HepG2 (cell line): ENCODE data around the gene HDAC4. TPM values are rescaled to one million over a fixed set of nuclear protein-coding genes. Genes with fewer than 3 reads are reported as not detected.

ENCODE experiments used
- HDAC6 ChIP-seq: fragments of 200-600 bp; sonication (generic); IDR thresholded peaks from 2 replicates; pipeline ENCODE4 v1.7.0; 2017; ENCODE audit warnings: mild to moderate bottlenecking, antibody characterized with exemption, low read length, low read depth
- NR2F1 ChIP-seq, 2 experiments: fragments of 450-650 bp in 1 of 2; formaldehyde crosslinking in 1 of 2; IDR thresholded peaks; 2 replicates each; pipeline versions ENCODE4 v1.5.0 to v1.6.1; 2016 to 2020; ENCODE audit warnings: mild to moderate bottlenecking in 1 of 2, missing compliant biosample characterization in 1 of 2, missing genetic modification reagents in 1 of 2, moderate library complexity in 1 of 2
- PHB2 ChIP-seq: fragments of 450-650 bp; IDR thresholded peaks from 2 replicates; pipeline ENCODE4 v1.6.1; 2018; ENCODE audit not compliant: partially characterized antibody
- RELA ChIP-seq: sonication (generic); formaldehyde crosslinking; IDR thresholded peaks from 2 replicates; pipeline ENCODE4 v1.4.0; 2020; ENCODE audit warnings: missing genetic modification reagents
- SOX13 ChIP-seq, 3 experiments: fragments of 450-650 bp in 1 of 3; sonication (generic) in 1 of 3; formaldehyde crosslinking in 1 of 3; IDR thresholded peaks in 2 of 3; conservative IDR thresholded peaks in 1 of 3; 2 replicates each; pipeline versions ENCODE4 v1.5.0 to v1.6.1; 2016 to 2020; ENCODE audit warnings: antibody characterized with exemption in 1 of 3, mild to moderate bottlenecking in 1 of 3, missing compliant biosample characterization in 1 of 3, missing genetic modification reagents in 1 of 3, moderate library complexity in 1 of 3
- SOX5 ChIP-seq: IDR thresholded peaks from 2 replicates; pipeline ENCODE4 v1.6.1; 2016; ENCODE audit warnings: borderline replicate concordance
- SOX6 ChIP-seq, 2 experiments: fragments of 450-650 bp in 1 of 2; sonication (generic) in 1 of 2; formaldehyde crosslinking in 1 of 2; IDR thresholded peaks; 2 replicates each; pipeline versions ENCODE4 v1.4.0 to v1.6.1; 2017 to 2020; ENCODE audit warnings: antibody characterized with exemption in 1 of 2, mild to moderate bottlenecking in 1 of 2, missing genetic modification reagents in 1 of 2
- TBX2 ChIP-seq: sonication (generic); formaldehyde crosslinking; IDR thresholded peaks from 2 replicates; pipeline ENCODE4 v1.5.0; 2020; ENCODE audit warnings: missing genetic modification reagents, mild to moderate bottlenecking, borderline replicate concordance
- TCF12 ChIP-seq, 2 experiments: fragments of 450-650 bp in 1 of 2; sonication (generic) in 1 of 2; formaldehyde crosslinking in 1 of 2; IDR thresholded peaks; 2 replicates each; pipeline versions ENCODE4 v1.6.1 to v1.8.0; 2017 to 2022; ENCODE audit warnings: antibody characterized with exemption in 1 of 2, mild to moderate bottlenecking in 1 of 2, missing genetic modification reagents in 1 of 2, moderate library complexity in 1 of 2
- ZZZ3 ChIP-seq: sonication (generic); formaldehyde crosslinking; IDR thresholded peaks from 2 replicates; pipeline ENCODE4 v1.4.0; 2020; ENCODE audit warnings: missing genetic modification reagents, mild to moderate bottlenecking, borderline replicate concordance
- polyA plus RNA-seq, 8 experiments: library from polyadenylated mRNA; depleted of rRNA in 3 of 8; stranded (reverse) in 7 of 8; unstranded in 1 of 8; fragments of >200 nt; fragmentation: Illumina TruSeq in 4 of 8; extraction: Trizol in 4 of 8; gene quantifications; 2 replicates each; pipeline versions ENCODE4 v1.2.1 to v1.2.3, GENCODE V29; 2011 to 2016; ENCODE audit warnings: low read depth in 4 of 8, missing spikeins in 1 of 8, mixed read lengths in 1 of 8; ENCODE audit not compliant: insufficient read depth in 1 of 8
- total RNA-seq, 5 experiments: library from RNA; depleted of rRNA; stranded (reverse); fragments of >200 nt; fragmentation: Illumina TruSeq; extraction: Trizol; gene quantifications; 2 replicates each; pipeline ENCODE4 v1.2.3, GENCODE V29; 2016; ENCODE audit warnings: low read depth in 1 of 5
- TF ChIP-seq, protein P1 (sequence below): IDR thresholded peaks from 2 replicates; pipeline ENCODE4 v1.6.1; 2016
- TF ChIP-seq, protein P2 (sequence below): sonication (generic); formaldehyde crosslinking; IDR thresholded peaks from 2 replicates; pipeline ENCODE4 v1.4.0; 2020; ENCODE audit warnings: mild to moderate bottlenecking, missing genetic modification reagents, borderline replicate concordance
- TF ChIP-seq, protein P3 (sequence below): sonication (generic); formaldehyde crosslinking; IDR thresholded peaks from 2 replicates; pipeline ENCODE4 v1.4.0; 2020; ENCODE audit warnings: missing genetic modification reagents
- TF ChIP-seq, protein P4 (sequence below): fragments of 450-650 bp; IDR thresholded peaks from 2 replicates; pipeline ENCODE4 v1.6.1; 2017; ENCODE audit warnings: mild to moderate bottlenecking

The HDAC4 gene
- total and polyA plus RNA-seq, 2 of the 13 experiments (the other 11 are each of a cell fraction or from before 2014, with no cell fraction given) = 10.1 to 11.5 TPM

DNA sequence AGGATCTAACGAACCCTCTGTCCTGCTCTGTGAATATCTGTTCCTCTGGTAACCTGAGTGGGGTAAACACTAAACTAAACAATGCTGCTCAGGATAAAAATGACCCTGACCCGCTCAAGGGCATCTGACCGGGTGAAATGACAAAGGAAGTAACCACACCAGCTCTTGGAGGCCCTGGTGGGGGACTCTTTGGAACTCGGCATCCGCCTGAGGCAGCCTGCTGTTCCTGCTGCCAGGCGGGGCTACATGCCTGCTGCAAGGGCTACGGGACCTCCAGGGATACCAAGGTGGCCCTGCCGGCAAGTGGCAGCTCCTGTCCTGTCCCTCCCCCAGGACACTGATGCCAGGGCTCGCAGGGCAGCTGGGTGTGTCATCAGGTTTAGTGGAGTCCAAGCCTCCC is 273.3 kb downstream of the HDAC4 start (continued):
- TF ChIP-seq NR2F1 (CRISPR knock-in tag; IDR thresholded peaks at IDR 0.05) = peak in 1 of 2 experiments; percentile 47; a peak in 1 of 4 replicates
- no peak for TF ChIP-seq HDAC6
- TF ChIP-seq, protein P1, sequence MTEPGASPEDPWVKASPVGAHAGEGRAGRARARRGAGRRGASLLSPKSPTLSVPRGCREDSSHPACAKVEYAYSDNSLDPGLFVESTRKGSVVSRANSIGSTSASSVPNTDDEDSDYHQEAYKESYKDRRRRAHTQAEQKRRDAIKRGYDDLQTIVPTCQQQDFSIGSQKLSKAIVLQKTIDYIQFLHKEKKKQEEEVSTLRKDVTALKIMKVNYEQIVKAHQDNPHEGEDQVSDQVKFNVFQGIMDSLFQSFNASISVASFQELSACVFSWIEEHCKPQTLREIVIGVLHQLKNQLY (CRISPR knock-in tag) = no peak
- TF ChIP-seq, protein P2, sequence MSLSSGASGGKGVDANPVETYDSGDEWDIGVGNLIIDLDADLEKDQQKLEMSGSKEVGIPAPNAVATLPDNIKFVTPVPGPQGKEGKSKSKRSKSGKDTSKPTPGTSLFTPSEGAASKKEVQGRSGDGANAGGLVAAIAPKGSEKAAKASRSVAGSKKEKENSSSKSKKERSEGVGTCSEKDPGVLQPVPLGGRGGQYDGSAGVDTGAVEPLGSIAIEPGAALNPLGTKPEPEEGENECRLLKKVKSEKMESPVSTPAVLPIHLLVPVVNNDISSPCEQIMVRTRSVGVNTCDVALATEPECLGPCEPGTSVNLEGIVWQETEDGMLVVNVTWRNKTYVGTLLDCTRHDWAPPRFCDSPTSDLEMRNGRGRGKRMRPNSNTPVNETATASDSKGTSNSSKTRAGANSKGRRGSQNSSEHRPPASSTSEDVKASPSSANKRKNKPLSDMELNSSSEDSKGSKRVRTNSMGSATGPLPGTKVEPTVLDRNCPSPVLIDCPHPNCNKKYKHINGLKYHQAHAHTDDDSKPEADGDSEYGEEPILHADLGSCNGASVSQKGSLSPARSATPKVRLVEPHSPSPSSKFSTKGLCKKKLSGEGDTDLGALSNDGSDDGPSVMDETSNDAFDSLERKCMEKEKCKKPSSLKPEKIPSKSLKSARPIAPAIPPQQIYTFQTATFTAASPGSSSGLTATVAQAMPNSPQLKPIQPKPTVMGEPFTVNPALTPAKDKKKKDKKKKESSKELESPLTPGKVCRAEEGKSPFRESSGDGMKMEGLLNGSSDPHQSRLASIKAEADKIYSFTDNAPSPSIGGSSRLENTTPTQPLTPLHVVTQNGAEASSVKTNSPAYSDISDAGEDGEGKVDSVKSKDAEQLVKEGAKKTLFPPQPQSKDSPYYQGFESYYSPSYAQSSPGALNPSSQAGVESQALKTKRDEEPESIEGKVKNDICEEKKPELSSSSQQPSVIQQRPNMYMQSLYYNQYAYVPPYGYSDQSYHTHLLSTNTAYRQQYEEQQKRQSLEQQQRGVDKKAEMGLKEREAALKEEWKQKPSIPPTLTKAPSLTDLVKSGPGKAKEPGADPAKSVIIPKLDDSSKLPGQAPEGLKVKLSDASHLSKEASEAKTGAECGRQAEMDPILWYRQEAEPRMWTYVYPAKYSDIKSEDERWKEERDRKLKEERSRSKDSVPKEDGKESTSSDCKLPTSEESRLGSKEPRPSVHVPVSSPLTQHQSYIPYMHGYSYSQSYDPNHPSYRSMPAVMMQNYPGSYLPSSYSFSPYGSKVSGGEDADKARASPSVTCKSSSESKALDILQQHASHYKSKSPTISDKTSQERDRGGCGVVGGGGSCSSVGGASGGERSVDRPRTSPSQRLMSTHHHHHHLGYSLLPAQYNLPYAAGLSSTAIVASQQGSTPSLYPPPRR = no peak
- TF ChIP-seq RELA = no peak
- TF ChIP-seq SOX5 = peak; percentile 67; the same call in 1 of the 2 replicates
- TF ChIP-seq, protein P3, sequence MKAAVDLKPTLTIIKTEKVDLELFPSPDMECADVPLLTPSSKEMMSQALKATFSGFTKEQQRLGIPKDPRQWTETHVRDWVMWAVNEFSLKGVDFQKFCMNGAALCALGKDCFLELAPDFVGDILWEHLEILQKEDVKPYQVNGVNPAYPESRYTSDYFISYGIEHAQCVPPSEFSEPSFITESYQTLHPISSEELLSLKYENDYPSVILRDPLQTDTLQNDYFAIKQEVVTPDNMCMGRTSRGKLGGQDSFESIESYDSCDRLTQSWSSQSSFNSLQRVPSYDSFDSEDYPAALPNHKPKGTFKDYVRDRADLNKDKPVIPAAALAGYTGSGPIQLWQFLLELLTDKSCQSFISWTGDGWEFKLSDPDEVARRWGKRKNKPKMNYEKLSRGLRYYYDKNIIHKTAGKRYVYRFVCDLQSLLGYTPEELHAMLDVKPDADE (CRISPR knock-in tag) = no peak
- no peak for TF ChIP-seq TCF12 (IDR thresholded peaks at IDR 0.05)
- TF ChIP-seq TCF12 (CRISPR knock-in tag; IDR thresholded peaks at IDR 0.05) = no peak
- TF ChIP-seq ZZZ3 (CRISPR knock-in tag) = no peak
- TF ChIP-seq, protein P4, sequence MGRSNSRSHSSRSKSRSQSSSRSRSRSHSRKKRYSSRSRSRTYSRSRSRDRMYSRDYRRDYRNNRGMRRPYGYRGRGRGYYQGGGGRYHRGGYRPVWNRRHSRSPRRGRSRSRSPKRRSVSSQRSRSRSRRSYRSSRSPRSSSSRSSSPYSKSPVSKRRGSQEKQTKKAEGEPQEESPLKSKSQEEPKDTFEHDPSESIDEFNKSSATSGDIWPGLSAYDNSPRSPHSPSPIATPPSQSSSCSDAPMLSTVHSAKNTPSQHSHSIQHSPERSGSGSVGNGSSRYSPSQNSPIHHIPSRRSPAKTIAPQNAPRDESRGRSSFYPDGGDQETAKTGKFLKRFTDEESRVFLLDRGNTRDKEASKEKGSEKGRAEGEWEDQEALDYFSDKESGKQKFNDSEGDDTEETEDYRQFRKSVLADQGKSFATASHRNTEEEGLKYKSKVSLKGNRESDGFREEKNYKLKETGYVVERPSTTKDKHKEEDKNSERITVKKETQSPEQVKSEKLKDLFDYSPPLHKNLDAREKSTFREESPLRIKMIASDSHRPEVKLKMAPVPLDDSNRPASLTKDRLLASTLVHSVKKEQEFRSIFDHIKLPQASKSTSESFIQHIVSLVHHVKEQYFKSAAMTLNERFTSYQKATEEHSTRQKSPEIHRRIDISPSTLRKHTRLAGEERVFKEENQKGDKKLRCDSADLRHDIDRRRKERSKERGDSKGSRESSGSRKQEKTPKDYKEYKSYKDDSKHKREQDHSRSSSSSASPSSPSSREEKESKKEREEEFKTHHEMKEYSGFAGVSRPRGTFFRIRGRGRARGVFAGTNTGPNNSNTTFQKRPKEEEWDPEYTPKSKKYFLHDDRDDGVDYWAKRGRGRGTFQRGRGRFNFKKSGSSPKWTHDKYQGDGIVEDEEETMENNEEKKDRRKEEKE = no peak
- TF ChIP-seq SOX6 (IDR thresholded peaks at IDR 0.05) = no peak
- TF ChIP-seq SOX6 (CRISPR knock-in tag; IDR thresholded peaks at IDR 0.05) = peak; percentile 82
- TF ChIP-seq PHB2 = no peak
- TF ChIP-seq SOX13 (IDR thresholded peaks at IDR 0.05) = no peak
- peak in 1 of 2 experiments; percentile 77; a peak in 2 of 4 replicates for TF ChIP-seq SOX13 (CRISPR knock-in tag; conservative IDR thresholded peaks at IDR 0.05 in 1 of 2, IDR thresholded peaks at IDR 0.05 in 1 of 2)
- TF ChIP-seq TBX2 (CRISPR knock-in tag) = no peak
